Glomerular visceral epithelial cell (primary cell): ENCODE data around the gene SYNPO2.
"Not testable (repeated sequence)": the region's sequence is repeated elsewhere in the genome, so short reads cannot be mapped to it uniquely, and the experiment has no call there.

ENCODE experiments used
- DNase-seq: peaks from one replicate; pipeline ENCODE4 v3.0.0-alpha.2; 2016; ENCODE audit errors: extremely low spot score

SYNPO2 gene

GRCh38 chr4:119059221-119059620 lies 170.6 kb downstream of the SYNPO2 start:
- DNase-seq, result no peak

- DNase-seq, result not testable (repeated sequence)
Observed at GRCh38 chr4:119067125-119067524, 178.5 kb downstream of the SYNPO2 start.

GRCh38 chr4:119067670-119068360 lies 179.2 kb downstream of the SYNPO2 start:
- not testable (repeated sequence) for DNase-seq

GRCh38 chr4:119068529-119068962 lies 179.9 kb downstream of the SYNPO2 start:
- DNase-seq, result no peak

- DNase-seq, result no peak
Observed at GRCh38 chr4:119070301-119070700, 181.6 kb downstream of the SYNPO2 start.

GRCh38 chr4:119080721-119081541 lies 192.3 kb downstream of the SYNPO2 start:
- DNase-seq, result no peak

GRCh38 chr4:119081542-119081859 lies 192.8 kb downstream of the SYNPO2 start:
- no peak for DNase-seq

- no peak for DNase-seq
Observed at GRCh38 chr4:119081943-119082342, 193.3 kb downstream of the SYNPO2 start.

- no peak for DNase-seq
Observed at GRCh38 chr4:119082661-119083060, 194.0 kb downstream of the SYNPO2 start.

- no peak for DNase-seq
Observed at GRCh38 chr4:119084513-119084912, 195.9 kb downstream of the SYNPO2 start.

GRCh38 chr4:119087121-119087520 lies 198.5 kb downstream of the SYNPO2 start:
- no peak for DNase-seq

GRCh38 chr4:119087656-119088055 lies 199.0 kb downstream of the SYNPO2 start:
- no peak for DNase-seq

- no peak for DNase-seq
Observed at GRCh38 chr4:119093042-119093827, 204.6 kb downstream of the SYNPO2 start.

GRCh38 chr4:119097282-119097900 lies 208.7 kb downstream of the SYNPO2 start:
- DNase-seq, result no peak

GRCh38 chr4:119098306-119098705 lies 209.7 kb downstream of the SYNPO2 start:
- no peak for DNase-seq

GRCh38 chr4:119099227-119099810 lies 210.7 kb downstream of the SYNPO2 start:
- DNase-seq, result no peak

GRCh38 chr4:119100655-119101054 lies 212.0 kb downstream of the SYNPO2 start:
- DNase-seq, result no peak

- peak; percentile 92 for DNase-seq
Observed at GRCh38 chr4:119103263-119103662, 214.6 kb downstream of the SYNPO2 start.

GRCh38 chr4:119104644-119105273 lies 216.1 kb downstream of the SYNPO2 start:
- DNase-seq, result no peak

- no peak for DNase-seq
Observed at GRCh38 chr4:119105605-119106004, 217.0 kb downstream of the SYNPO2 start.
